Hematopoietic multipotent progenitor cell (in vitro differentiated cells): ENCODE data around the gene EHMT1. TPM values are rescaled to one million over a fixed set of nuclear protein-coding genes. Genes with fewer than 3 reads are reported as not detected.
"Not testable (repeated sequence)": the region's sequence is repeated elsewhere in the genome, so short reads cannot be mapped to it uniquely, and the experiment has no call there.

Experiments used
- DNase-seq, 3 donors: peaks; one replicate each; pipeline ENCODE4 v3.0.0-alpha.2; 2011 to 2015; ENCODE audit warnings: low read depth in 2 of 3, low spot score in 2 of 3
- total RNA-seq: library from RNA; depleted of rRNA; stranded (reverse); fragments of >200 nt; gene quantifications from one replicate; pipeline ENCODE4 v1.2.3, GENCODE V29; 2012

Gene EHMT1
- total RNA-seq, 1 donor, result 119 TPM

GRCh38 chr9:137777761-137778160 is 159.0 kb downstream of the EHMT1 start:
- no peak for DNase-seq

- no peak for DNase-seq
Observed at GRCh38 chr9:137778336-137778735, 159.5 kb downstream of the EHMT1 start.

- DNase-seq, result no peak
Observed at GRCh38 chr9:137778914-137779313, 160.1 kb downstream of the EHMT1 start.

- DNase-seq, result not testable (repeated sequence)
Observed at GRCh38 chr9:137780031-137780430, 161.2 kb downstream of the EHMT1 start.

GRCh38 chr9:137781906-137782585 is 163.2 kb downstream of the EHMT1 start:
- no peak for DNase-seq

- DNase-seq, result no peak
Observed at GRCh38 chr9:137783521-137783920, 164.7 kb downstream of the EHMT1 start.

GRCh38 chr9:137784046-137784445 is 165.2 kb downstream of the EHMT1 start:
- DNase-seq, result no peak

- DNase-seq, result no peak
Observed at GRCh38 chr9:137784641-137785513, 166.1 kb downstream of the EHMT1 start.

- no peak for DNase-seq
Observed at GRCh38 chr9:137785704-137786161, 166.9 kb downstream of the EHMT1 start.

GRCh38 chr9:137786511-137786920 is 167.7 kb downstream of the EHMT1 start:
- DNase-seq, result no peak

GRCh38 chr9:137787381-137787780 is 168.6 kb downstream of the EHMT1 start:
- DNase-seq, result no peak

- DNase-seq, result no peak
Observed at GRCh38 chr9:137787786-137788505, 169.1 kb downstream of the EHMT1 start.

- DNase-seq, result no peak
Observed at GRCh38 chr9:137788561-137789294, 169.9 kb downstream of the EHMT1 start.

- no peak for DNase-seq
Observed at GRCh38 chr9:137789295-137789895, 170.6 kb downstream of the EHMT1 start.

- DNase-seq, result no peak
Observed at GRCh38 chr9:137791947-137792346, 173.1 kb downstream of the EHMT1 start.

- DNase-seq, result no peak
Observed at GRCh38 chr9:137793196-137793841, 174.5 kb downstream of the EHMT1 start.

GRCh38 chr9:137795156-137795666 is 176.4 kb downstream of the EHMT1 start:
- no peak for DNase-seq

GRCh38 chr9:137797206-137798120 is 178.7 kb downstream of the EHMT1 start:
- DNase-seq, result no peak
